HepG2 (cell line): ENCODE data around the gene LZTR1. TPM values are rescaled to one million over a fixed set of nuclear protein-coding genes. Genes with fewer than 3 reads are reported as not detected.

Source experiments
- E2F2 ChIP-seq: sonication (generic); formaldehyde crosslinking; IDR thresholded peaks from 2 replicates; pipeline ENCODE4 v1.4.0; 2020; ENCODE audit warnings: missing genetic modification reagents, borderline replicate concordance
- ELF4 ChIP-seq: sonication (generic); formaldehyde crosslinking; IDR thresholded peaks from 2 replicates; pipeline ENCODE4 v1.5.0; 2020; ENCODE audit warnings: missing genetic modification reagents, mild to moderate bottlenecking, moderate library complexity, borderline replicate concordance
- FIP1L1 ChIP-seq: fragments of 200-400 bp; formaldehyde crosslinking; IDR thresholded peaks from 2 replicates; pipeline ENCODE4 v1.6.1; 2018; ENCODE audit warnings: low read depth, mild to moderate bottlenecking, low read length, moderate library complexity, borderline replicate concordance; ENCODE audit not compliant: insufficient read depth
- FOXA1 ChIP-seq, 2 experiments: fragments of 450-650 bp in 1 of 2; sonication (generic) in 1 of 2; formaldehyde crosslinking in 1 of 2; IDR thresholded peaks; 2 replicates each; pipeline versions ENCODE4 v1.4.0 to v1.6.1; 2016 to 2020; ENCODE audit warnings: missing genetic modification reagents in 1 of 2
- KDM4B ChIP-seq: sonication (generic); formaldehyde crosslinking; IDR thresholded peaks from 2 replicates; pipeline ENCODE4 v1.4.0; 2020; ENCODE audit warnings: missing genetic modification reagents
- MAZ ChIP-seq, 2 experiments: sonication (generic) in 1 of 2; formaldehyde crosslinking in 1 of 2; IDR thresholded peaks; 2 replicates each; pipeline versions ENCODE4 v1.5.0 to v1.6.1; 2012 to 2020; ENCODE audit warnings: low read depth in 2 of 2, mild to moderate bottlenecking in 2 of 2, borderline replicate concordance in 1 of 2, improper control_type of control experiment in 1 of 2, low read length in 1 of 2, missing genetic modification reagents in 1 of 2, moderate library complexity in 1 of 2
- ONECUT2 ChIP-seq: sonication (generic); formaldehyde crosslinking; IDR thresholded peaks from 2 replicates; pipeline ENCODE4 v1.4.0; 2020; ENCODE audit warnings: missing genetic modification reagents
- THYN1 ChIP-seq: sonication (generic); formaldehyde crosslinking; IDR thresholded peaks from 2 replicates; pipeline ENCODE4 v1.8.1; 2023; ENCODE audit warnings: low read depth, mild to moderate bottlenecking, moderate library complexity, missing genetic modification reagents, borderline replicate concordance
- ZBTB33 ChIP-seq: sonication (generic); formaldehyde crosslinking; IDR thresholded peaks from 2 replicates; pipeline ENCODE4 v1.4.0; 2020; ENCODE audit warnings: missing genetic modification reagents
- ZNF142 ChIP-seq: sonication (generic); formaldehyde crosslinking; IDR thresholded peaks from 2 replicates; pipeline ENCODE4 v1.4.0; 2020; ENCODE audit warnings: missing genetic modification reagents
- ZNF33A ChIP-seq: sonication (generic); formaldehyde crosslinking; IDR thresholded peaks from 2 replicates; pipeline ENCODE4 v1.5.1; 2020; ENCODE audit warnings: missing genetic modification reagents, mild to moderate bottlenecking, moderate library complexity, borderline replicate concordance
- ZNF660 ChIP-seq: sonication (generic); formaldehyde crosslinking; IDR thresholded peaks from 2 replicates; pipeline ENCODE4 v1.5.1; 2020; ENCODE audit warnings: mild to moderate bottlenecking, low read depth, missing genetic modification reagents, borderline replicate concordance
- ZNF770 ChIP-seq: sonication (generic); formaldehyde crosslinking; IDR thresholded peaks from 2 replicates; pipeline ENCODE4 v1.5.0; 2020; ENCODE audit warnings: mild to moderate bottlenecking, missing genetic modification reagents
- ZNF772 ChIP-seq: sonication (generic); formaldehyde crosslinking; IDR thresholded peaks from 2 replicates; pipeline ENCODE4 v1.5.0; 2020; ENCODE audit warnings: mild to moderate bottlenecking, missing genetic modification reagents
- polyA plus RNA-seq, 8 experiments: library from polyadenylated mRNA; depleted of rRNA in 3 of 8; stranded (reverse) in 7 of 8; unstranded in 1 of 8; fragments of >200 nt; fragmentation: Illumina TruSeq in 4 of 8; extraction: Trizol in 4 of 8; gene quantifications; 2 replicates each; pipeline versions ENCODE4 v1.2.1 to v1.2.3, GENCODE V29; 2011 to 2016; ENCODE audit warnings: low read depth in 4 of 8, missing spikeins in 1 of 8, mixed read lengths in 1 of 8; ENCODE audit not compliant: insufficient read depth in 1 of 8
- total RNA-seq, 5 experiments: library from RNA; depleted of rRNA; stranded (reverse); fragments of >200 nt; fragmentation: Illumina TruSeq; extraction: Trizol; gene quantifications; 2 replicates each; pipeline ENCODE4 v1.2.3, GENCODE V29; 2016; ENCODE audit warnings: low read depth in 1 of 5
- TF ChIP-seq, protein P1 (sequence below): sonication (generic); formaldehyde crosslinking; IDR thresholded peaks from 2 replicates; pipeline ENCODE4 v1.8.0; 2022; ENCODE audit warnings: mild to moderate bottlenecking, missing genetic modification reagents, moderate library complexity

The LZTR1 gene
- total and polyA plus RNA-seq, 2 of the 13 experiments (the other 11 are each of a cell fraction or from before 2014, with no cell fraction given), result 21.8 to 22.4 TPM

GRCh38 chr22:20949698-20950183 is 32.4 kb upstream of the LZTR1 start (continued):
- TF ChIP-seq ZBTB33 (CRISPR knock-in tag) (no peak), ZNF770 (CRISPR knock-in tag) (no peak), ZNF660 (CRISPR knock-in tag) (no peak), KDM4B (CRISPR knock-in tag) (peak; percentile 68; the same call in 1 of the 2 replicates), FIP1L1 (no peak), ZNF142 (no peak), ONECUT2 (no peak), ZNF33A (CRISPR knock-in tag) (no peak), FOXA1 (IDR thresholded peaks at IDR 0.05) (no peak), FOXA1 (CRISPR knock-in tag; IDR thresholded peaks at IDR 0.05) (no peak), ZNF772 (CRISPR knock-in tag) (no peak), E2F2 (CRISPR knock-in tag) (no peak), MAZ (IDR thresholded peaks at IDR 0.05; ENCODE audit: borderline replicate concordance, low read depth, low read length) (no peak), MAZ (CRISPR knock-in tag; IDR thresholded peaks at IDR 0.05; ENCODE audit: low read depth) (no peak), ELF4 (CRISPR knock-in tag) (no peak), THYN1 (CRISPR knock-in tag) (no peak)
- TF ChIP-seq, protein P1, sequence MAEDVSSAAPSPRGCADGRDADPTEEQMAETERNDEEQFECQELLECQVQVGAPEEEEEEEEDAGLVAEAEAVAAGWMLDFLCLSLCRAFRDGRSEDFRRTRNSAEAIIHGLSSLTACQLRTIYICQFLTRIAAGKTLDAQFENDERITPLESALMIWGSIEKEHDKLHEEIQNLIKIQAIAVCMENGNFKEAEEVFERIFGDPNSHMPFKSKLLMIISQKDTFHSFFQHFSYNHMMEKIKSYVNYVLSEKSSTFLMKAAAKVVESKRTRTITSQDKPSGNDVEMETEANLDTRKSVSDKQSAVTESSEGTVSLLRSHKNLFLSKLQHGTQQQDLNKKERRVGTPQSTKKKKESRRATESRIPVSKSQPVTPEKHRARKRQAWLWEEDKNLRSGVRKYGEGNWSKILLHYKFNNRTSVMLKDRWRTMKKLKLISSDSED (CRISPR knock-in tag), result no peak
